Breast epithelium (tissue), 3 donors: Measurements from ENCODE around the gene DCANP1.

ENCODE experiments used
- CTCF ChIP-seq, 3 donors: fragments of 450-650 bp; IDR thresholded peaks; one replicate each; pipeline ENCODE4 v1.5.1; 2016 to 2017; ENCODE audit warnings: antibody characterized with exemption in 3 of 3, mild to moderate bottlenecking in 3 of 3, moderate library complexity in 3 of 3
- POLR2A ChIP-seq: fragments of 450-650 bp; IDR thresholded peaks from one replicate; pipeline ENCODE4 v1.6.1; 2016; ENCODE audit warnings: antibody characterized with exemption, mild to moderate bottlenecking, moderate library complexity
- POLR2AphosphoS5 ChIP-seq, 3 donors: sonication (generic); formaldehyde crosslinking; IDR thresholded peaks; one replicate each; pipeline ENCODE4 v1.6.1; 2017; ENCODE audit warnings: antibody characterized with exemption in 3 of 3

DNA sequence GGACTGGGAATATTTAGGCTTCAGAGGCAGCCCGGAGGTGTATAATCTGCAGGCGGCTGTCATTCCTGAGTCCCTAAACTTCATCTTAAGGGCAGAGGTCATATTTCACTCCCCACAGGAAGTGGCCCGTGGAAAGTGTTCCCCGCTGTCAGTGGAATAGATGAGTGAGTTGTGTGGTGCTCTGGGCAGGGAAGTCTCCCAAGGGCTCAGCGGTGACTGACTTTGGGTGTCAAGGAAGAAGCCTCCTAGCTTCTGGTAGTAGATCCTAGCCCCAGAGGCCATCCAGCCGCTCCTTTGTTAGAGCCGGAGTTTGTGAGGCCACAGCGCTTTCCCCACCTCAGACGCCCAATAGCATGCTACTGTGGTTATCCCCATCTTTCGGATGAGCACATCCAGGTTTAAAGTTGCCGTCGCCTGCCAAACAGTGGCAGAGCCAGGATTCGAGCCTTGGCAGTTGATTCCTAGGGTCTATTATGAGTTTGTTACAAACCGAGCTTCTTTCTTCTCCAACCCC, 43.9 kb upstream of the DCANP1 start:
- TF ChIP-seq CTCF (IDR thresholded peaks at IDR 0.05) (no peak), POLR2A (no peak), POLR2AphosphoS5 (IDR thresholded peaks at IDR 0.05) (no peak)
